Mucosa of descending colon (tissue), 3 donors: ENCODE measurements around the gene ANKRD33B. TPM values are rescaled to one million over a fixed set of nuclear protein-coding genes. Genes with fewer than 3 reads are reported as not detected.

Source experiments
- ATAC-seq: fragments of 200-7000 bp; cut with Tn5 transposase; one replicate; pipeline ENCODE4 v1.9.1; 2020; ENCODE audit warnings: mild to moderate bottlenecking, moderate library complexity
- DNase-seq, 3 donors: peaks; one replicate each; pipeline ENCODE4 v3.0.0-alpha.2; 2020
- H3K36me3 ChIP-seq: fragments of 200-600 bp; one replicate; pipeline ENCODE4 v1.8.0; 2021; ENCODE audit warnings: low read depth, mild to moderate bottlenecking
- H3K4me1 ChIP-seq: fragments of 200-600 bp; one replicate; pipeline ENCODE4 v1.8.0; 2021; ENCODE audit warnings: low read depth, mild to moderate bottlenecking
- H3K4me3 ChIP-seq: fragments of 200-600 bp; one replicate; pipeline ENCODE4 v1.8.0; 2021; ENCODE audit warnings: mild to moderate bottlenecking
- H3K9me3 ChIP-seq: fragments of 200-600 bp; one replicate; pipeline ENCODE4 v1.8.0; 2021; ENCODE audit warnings: mild to moderate bottlenecking
- CTCF ChIP-seq: fragments of 200-600 bp; IDR thresholded peaks from one replicate; pipeline ENCODE4 v1.8.0; 2022; ENCODE audit warnings: antibody characterized with exemption, mild to moderate bottlenecking
- intact Hi-C, 2 donors: fragments of 100-400 bp; cut with DNase I in 1 of 2; cut with micrococcal nuclease in 1 of 2; formaldehyde crosslinking; loops; one replicate each; pipeline versions ENCODE4 v1.11.0 to v1.11.1; 2022; cut with DNase I, micrococcal nuclease
- total RNA-seq, 3 donors: library from RNA; stranded (reverse); fragmentation: NEBNext Ultra II Directional in 2 of 3; extraction: Animal tissue kit (Norgen Biotek cat#: 25700) in 2 of 3; gene quantifications; one replicate each; pipeline versions ENCODE4 v1.2.1 to v1.2.4, GENCODE V29; 2021 to 2023
- donor health status: DM: no; HTN: no; CAD: no; lungs with moderate emphysema.
- donor health status: DM: no; HTN: no; CAD: no.
- donor health status: DM: no; HTN: yes; CAD: no.

The ANKRD33B gene
- total RNA-seq, 3 donors from 2014 or later = 0.96 to 3.3 (median 1.7) TPM

GRCh38 chr5:10678244-10678643, 114.4 kb downstream of the ANKRD33B start:
- no peak for TF ChIP-seq CTCF
- intact Hi-C loops = no loop called here
- Histone ChIP-seq H3K4me3 (no peak overlapping the region), H3K36me3 (no peaks in the 10 kb centered on the region), H3K9me3 (no peaks in the 10 kb centered on the region), H3K4me1 (no peaks in the 10 kb centered on the region)
- DNase-seq = no peak
- ATAC-seq = no peak

GRCh38 chr5:10679336-10679988, 115.6 kb downstream of the ANKRD33B start:
- TF ChIP-seq CTCF = no peak
- H3K9me3 ChIP-seq = no peaks in the 10 kb centered on the region
- intact Hi-C loops = no loop called here
- no peak overlapping the region for H3K4me3 ChIP-seq
- DNase-seq (no peak), ATAC-seq (no peak)
- H3K4me1 ChIP-seq = no peaks in the 10 kb centered on the region
- H3K36me3 ChIP-seq = no peaks in the 10 kb centered on the region

- Histone ChIP-seq H3K36me3 (no peaks in the 10 kb centered on the region), H3K9me3 (no peaks in the 10 kb centered on the region), H3K4me3 (no peak overlapping the region), H3K4me1 (no peaks in the 10 kb centered on the region)
- no peak for ATAC-seq
- intact Hi-C loops = no loop called here
- no peak for TF ChIP-seq CTCF
- no peak for DNase-seq
Measured at GRCh38 chr5:10680876-10681481, 117.1 kb downstream of the ANKRD33B start.

- intact Hi-C loops = no loop called here
- H3K4me3 ChIP-seq = no peak overlapping the region
- no peaks in the 10 kb centered on the region for H3K36me3 ChIP-seq
- H3K4me1 ChIP-seq = no peaks in the 10 kb centered on the region
- ATAC-seq (no peak), DNase-seq (no peak)
- TF ChIP-seq CTCF = no peak
- no peaks in the 10 kb centered on the region for H3K9me3 ChIP-seq
Measured at GRCh38 chr5:10681731-10682679, 118.1 kb downstream of the ANKRD33B start.

GRCh38 chr5:10682801-10683525, 119.1 kb downstream of the ANKRD33B start:
- no peak overlapping the region for H3K4me3 ChIP-seq
- no peak for DNase-seq
- intact Hi-C loops = no loop called here
- TF ChIP-seq CTCF = no peak
- H3K36me3 ChIP-seq = no peaks in the 10 kb centered on the region
- ATAC-seq = no peak
- no peaks in the 10 kb centered on the region for H3K4me1 ChIP-seq
- no peaks in the 10 kb centered on the region for H3K9me3 ChIP-seq
